Subcutaneous adipose tissue (tissue), 4 donors: Measurements from ENCODE around the gene LRRC8D. TPM values are rescaled to one million over a fixed set of nuclear protein-coding genes. Genes with fewer than 3 reads are reported as not detected.

Source experiments
- CTCF ChIP-seq: fragments of 450-650 bp; IDR thresholded peaks from one replicate; pipeline ENCODE4 v1.5.1; 2016; ENCODE audit warnings: low read depth, mild to moderate bottlenecking, control low read depth, antibody characterized with exemption, moderate library complexity
- total RNA-seq, 4 donors: library from RNA; depleted of rRNA; stranded (reverse); fragments of >200 nt; gene quantifications; one replicate each; pipeline ENCODE4 v1.1.0, GENCODE V29; 2016

Gene LRRC8D
- total RNA-seq, 4 donors from 2014 or later = 7.5 to 12.4 (median 9.2) TPM

- no peak for TF ChIP-seq CTCF
Measured at GRCh38 chr1:89954401-89954800, 133.6 kb downstream of the LRRC8D start.

- TF ChIP-seq CTCF = no peak
Measured at GRCh38 chr1:89955311-89956205, 134.7 kb downstream of the LRRC8D start.

- TF ChIP-seq CTCF = no peak
Measured at GRCh38 chr1:89957107-89957506, 136.3 kb downstream of the LRRC8D start.

GRCh38 chr1:89958851-89959654 is 138.2 kb downstream of the LRRC8D start:
- TF ChIP-seq CTCF = no peak

- TF ChIP-seq CTCF = no peak
Measured at GRCh38 chr1:89959719-89960118, 138.9 kb downstream of the LRRC8D start.

GRCh38 chr1:89962024-89962741 is 141.4 kb downstream of the LRRC8D start:
- TF ChIP-seq CTCF = no peak

GRCh38 chr1:89962742-89963075 is 141.9 kb downstream of the LRRC8D start:
- no peak for TF ChIP-seq CTCF
